Measurements from ENCODE around the gene ECE2.
"Not testable (repeated sequence)": the region's sequence is repeated elsewhere in the genome, so short reads cannot be mapped to it uniquely, and the experiment has no call there.

ECE2 gene

GRCh38 chr3:184241141-184241446 lies 34.7 kb upstream of the ECE2 start:
- no peak for DNase-seq

- no peak for DNase-seq
Measured at GRCh38 chr3:184241447-184242296, 34.1 kb upstream of the ECE2 start.

GRCh38 chr3:184242297-184242685 lies 33.5 kb upstream of the ECE2 start:
- DNase-seq: no peak

- peak; percentile 81 for DNase-seq
Measured at GRCh38 chr3:184248454-184249411, 27.1 kb upstream of the ECE2 start, which contains the start of gene ALG3. Gene ALG3 (minus strand): TSS chr3:184248962. CDS start chr3:184248940, 22 bp downstream.

- peak; percentile 97 for DNase-seq
Measured at GRCh38 chr3:184249412-184250166, 26.2 kb upstream of the ECE2 start, which contains the start of gene EEF1AKMT4. Gene EEF1AKMT4 (plus strand): TSS chr3:184249672. CDS start chr3:184249695, 23 bp downstream.

GRCh38 chr3:184250167-184250828 lies 25.5 kb upstream of the ECE2 start:
- peak; percentile 86 for DNase-seq

- peak; percentile 21 for DNase-seq
Measured at GRCh38 chr3:184255291-184256039, 20.4 kb upstream of the ECE2 start.

- no peak for DNase-seq
Measured at GRCh38 chr3:184257083-184257915, 18.5 kb upstream of the ECE2 start.

GRCh38 chr3:184258926-184259325 lies 16.9 kb upstream of the ECE2 start:
- DNase-seq: no peak

GRCh38 chr3:184259396-184259877 lies 16.4 kb upstream of the ECE2 start:
- DNase-seq: no peak

GRCh38 chr3:184259878-184260723 lies 15.7 kb upstream of the ECE2 start:
- peak; percentile 24 for DNase-seq

- no peak for DNase-seq
Measured at GRCh38 chr3:184260724-184261269, 15.0 kb upstream of the ECE2 start.

- peak; percentile 56 for DNase-seq
Measured at GRCh38 chr3:184261270-184261853, 14.5 kb upstream of the ECE2 start, which contains the start of gene CAMK2N2. Gene CAMK2N2 (minus strand): TSS chr3:184261553. CDS start chr3:184261285, 268 bp downstream.

- peak; percentile 29 for DNase-seq
Measured at GRCh38 chr3:184261854-184262763, 13.7 kb upstream of the ECE2 start.

- DNase-seq: no peak
Measured at GRCh38 chr3:184262764-184263179, 13.1 kb upstream of the ECE2 start.

- not testable (repeated sequence) for DNase-seq
Measured at GRCh38 chr3:184267249-184267648, 8.6 kb upstream of the ECE2 start.

- no peak for DNase-seq
Measured at GRCh38 chr3:184272269-184272668, 3.6 kb upstream of the ECE2 start.

GRCh38 chr3:184275381-184275701 lies 481 bp upstream of the ECE2 start:
- no peak for DNase-seq
